D341Med (cell line): ENCODE data around the gene PDCD10.

Source experiments
- DNase-seq: peaks from one replicate; pipeline ENCODE4 v3.0.0; 2012; ENCODE audit warnings: low spot score

PDCD10 gene

GRCh38 chr3:167734498-167735232 lies at the start of gene PDCD10:
Gene PDCD10, minus strand, starts transcription at chr3:167734892. Its CDS starts 14,735 bp downstream, at chr3:167720157.
- peak; percentile 90 for DNase-seq

GRCh38 chr3:167783781-167784180 lies 49.1 kb upstream of the PDCD10 start:
- DNase-seq = no peak

GRCh38 chr3:167780214-167780883 lies 45.7 kb upstream of the PDCD10 start:
- no peak for DNase-seq

- DNase-seq = no peak
These were observed 42.7 kb upstream of the PDCD10 start for GRCh38 chr3:167777356-167777755.

GRCh38 chr3:167776066-167776685 lies 41.5 kb upstream of the PDCD10 start:
- no peak for DNase-seq

GRCh38 chr3:167773584-167773983 lies 38.9 kb upstream of the PDCD10 start:
- DNase-seq = no peak

- DNase-seq = no peak
These were observed 38.3 kb upstream of the PDCD10 start for GRCh38 chr3:167772992-167773391.

GRCh38 chr3:167762296-167762695 lies 27.6 kb upstream of the PDCD10 start:
- DNase-seq = no peak

- no peak for DNase-seq
These were observed 26.6 kb upstream of the PDCD10 start for GRCh38 chr3:167761302-167761701.

GRCh38 chr3:167754049-167754448 lies 19.4 kb upstream of the PDCD10 start:
- no peak for DNase-seq

- no peak for DNase-seq
These were observed 15.7 kb upstream of the PDCD10 start for GRCh38 chr3:167750272-167750971.

GRCh38 chr3:167749728-167750127 lies 15.0 kb upstream of the PDCD10 start:
- no peak for DNase-seq

- no peak for DNase-seq
These were observed 14.5 kb upstream of the PDCD10 start for GRCh38 chr3:167749209-167749608.

- no peak for DNase-seq
These were observed 9.1 kb upstream of the PDCD10 start for GRCh38 chr3:167743799-167744198.

GRCh38 chr3:167742338-167742737 lies 7.6 kb upstream of the PDCD10 start:
- DNase-seq = no peak

- peak; percentile 59 for DNase-seq
These were observed 6.4 kb upstream of the PDCD10 start for GRCh38 chr3:167740961-167741587.

GRCh38 chr3:167739190-167739810 lies 4.6 kb upstream of the PDCD10 start:
- DNase-seq = no peak

- DNase-seq = no peak
These were observed 3.3 kb upstream of the PDCD10 start for GRCh38 chr3:167738037-167738436.

- DNase-seq = no peak
These were observed 2.3 kb upstream of the PDCD10 start for GRCh38 chr3:167736997-167737396.

GRCh38 chr3:167736264-167736787 lies 1.6 kb upstream of the PDCD10 start:
- no peak for DNase-seq
